Measurements from ENCODE around the gene ASL. TPM values are rescaled to one million over a fixed set of nuclear protein-coding genes. Genes with fewer than 3 reads are reported as not detected.
"Not testable (repeated sequence)": the region's sequence is repeated elsewhere in the genome, so short reads cannot be mapped to it uniquely, and the experiment has no call there.

Gene ASL
- total RNA-seq, 2 experiments from 2014 or later: 12.7 to 18.5 TPM

DNA sequence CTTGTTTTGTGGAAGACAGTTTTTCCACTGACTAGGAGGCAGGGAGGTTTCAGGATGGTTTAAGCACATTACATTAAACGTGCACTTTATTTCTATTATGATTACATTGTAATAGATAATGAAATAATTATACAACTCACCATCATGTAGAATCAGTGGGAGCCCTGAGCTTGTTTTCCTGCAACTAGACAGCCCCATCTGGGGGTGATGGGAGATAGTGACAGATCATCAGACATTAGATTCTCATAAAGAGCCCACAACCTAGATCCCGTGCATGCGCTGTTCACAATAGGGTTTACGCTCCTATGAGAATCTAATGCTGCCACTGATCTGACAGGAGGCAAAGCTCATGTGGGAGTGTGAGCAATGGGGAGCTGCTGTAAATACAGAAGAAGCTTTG is 25.7 kb upstream of the ASL start:
- H3K36me3 Mint-ChIP-seq (ENCODE audit: low read depth); intact Hi-C loops (cut with DNase I, micrococcal nuclease); H3K4me3 Mint-ChIP-seq; H3K9me3 Mint-ChIP-seq (ENCODE audit: low read depth); H3K27ac Mint-ChIP-seq; H3K4me1 Mint-ChIP-seq; H3K27me3 Mint-ChIP-seq; ATAC-seq; DNase-seq; CTCF ChIA-PET; POLR2A ChIA-PET: not testable (repeated sequence)

DNA sequence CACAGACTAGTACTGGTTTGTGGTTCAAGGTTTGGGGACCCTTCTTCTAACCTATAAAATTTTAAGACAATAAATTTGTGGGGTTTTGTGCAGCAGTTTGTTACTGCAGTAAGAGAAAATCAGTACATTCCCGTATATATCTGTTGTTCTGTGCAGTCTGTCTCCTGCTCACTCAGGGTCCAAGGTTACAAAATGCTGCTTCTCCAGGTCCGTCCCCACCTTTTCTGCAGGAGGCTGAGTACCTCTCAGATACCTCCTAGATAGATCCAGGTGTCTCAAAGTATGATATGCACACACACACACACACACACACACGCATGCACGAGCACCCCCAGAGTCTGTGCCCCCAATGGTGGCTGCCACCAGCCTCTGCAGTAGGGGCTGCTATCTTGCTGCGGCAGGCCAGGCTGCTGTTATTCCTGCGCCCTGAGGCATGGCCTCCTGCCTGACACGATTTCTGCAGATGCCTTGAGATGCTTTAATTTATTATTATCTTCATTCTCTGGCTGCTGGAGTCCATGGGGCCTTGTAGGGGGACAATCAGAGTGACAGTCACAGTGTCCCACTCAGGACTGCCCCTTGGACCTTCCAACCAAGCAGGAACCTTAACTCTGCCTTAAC is 25.2 kb upstream of the ASL start:
- no peak for ATAC-seq
- POLR2A ChIA-PET: no interaction called here
- H3K9me3 Mint-ChIP-seq (ENCODE audit: low read depth): no peaks in the 10 kb centered on the region

DNA sequence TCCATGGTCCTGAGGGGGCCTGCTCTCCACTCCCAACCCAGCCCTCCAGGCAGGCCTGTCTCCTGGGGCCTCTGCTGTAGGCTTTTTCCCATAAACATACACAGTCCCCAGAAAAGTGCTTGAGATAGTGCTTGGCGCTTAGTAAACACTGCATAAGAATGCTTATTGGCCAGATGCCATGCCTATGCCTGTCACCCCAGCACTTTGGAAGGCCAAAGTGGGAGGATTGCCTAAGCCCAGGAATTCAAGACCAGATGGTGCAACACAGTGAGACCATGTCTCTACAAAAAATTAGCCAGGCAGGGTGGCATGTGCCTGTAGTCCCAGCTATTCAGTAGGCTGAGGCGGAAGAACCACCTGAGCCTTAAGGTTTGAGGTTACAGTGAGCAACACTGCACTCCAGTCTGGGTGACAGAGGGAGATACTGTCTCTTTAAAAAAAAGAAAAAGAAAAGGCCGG is 24.6 kb upstream of the ASL start:
- POLR2A ChIA-PET: no interaction called here

More for the DNA sequence above, 25.2 kb upstream of the ASL start:
- CTCF ChIA-PET: no interaction called here
- DNase-seq: no peak
- Mint-ChIP-seq H3K36me3 (ENCODE audit: low read depth) (no peaks in the 10 kb centered on the region), H3K27me3 (peaks cover 2% of the 10 kb centered on the region), H3K4me3 (no peak overlapping the region), H3K27ac (no peak overlapping the region), H3K4me1 (peaks cover 2% of the 10 kb centered on the region)
- intact Hi-C loops (cut with DNase I, micrococcal nuclease): no loop called here

DNA sequence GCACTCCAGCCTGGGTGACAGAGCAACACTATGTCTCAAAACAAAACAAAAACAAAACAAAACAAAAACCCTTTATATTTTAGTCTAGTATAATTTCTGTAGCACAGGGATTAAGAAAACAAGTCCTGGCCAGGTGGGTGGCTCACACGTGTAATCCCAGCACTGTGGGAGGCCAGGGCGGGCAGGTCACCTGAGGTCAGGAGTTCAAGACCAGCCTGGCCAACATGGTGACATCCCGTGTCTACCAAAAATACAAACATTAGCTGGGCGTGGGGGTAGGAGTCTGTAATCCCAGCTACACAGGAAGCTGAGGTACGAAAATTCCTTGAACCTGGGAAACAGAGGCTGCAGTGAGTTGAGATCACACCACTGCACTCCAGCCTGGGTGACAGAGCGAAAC is 23.2 kb upstream of the ASL start:
- Mint-ChIP-seq H3K27me3 (no peaks in the 10 kb centered on the region), H3K4me1 (peaks cover 4% of the 10 kb centered on the region), H3K4me3 (no peak overlapping the region), H3K9me3 (ENCODE audit: low read depth) (no peaks in the 10 kb centered on the region), H3K27ac (no peak overlapping the region), H3K36me3 (ENCODE audit: low read depth) (no peaks in the 10 kb centered on the region)
- ATAC-seq (no peak), DNase-seq (no peak)
- intact Hi-C loops (cut with DNase I, micrococcal nuclease): no loop called here
- ChIA-PET POLR2A (no interaction called here), CTCF (no interaction called here)

More for the DNA sequence above, 24.6 kb upstream of the ASL start:
- Mint-ChIP-seq H3K4me1 (peaks cover 4% of the 10 kb centered on the region), H3K36me3 (ENCODE audit: low read depth) (no peaks in the 10 kb centered on the region), H3K9me3 (ENCODE audit: low read depth) (no peaks in the 10 kb centered on the region), H3K27ac (no peak overlapping the region), H3K27me3 (no peaks in the 10 kb centered on the region), H3K4me3 (no peak overlapping the region)
- CTCF ChIA-PET: interaction anchor here (0.9 kb wide), 1 partner anchor 63 kb away, joined by 3 read pairs; no protein-coding TSS in a partner anchor
- intact Hi-C loops (cut with DNase I, micrococcal nuclease): no loop called here
- DNase-seq (no peak), ATAC-seq (no peak)

DNA sequence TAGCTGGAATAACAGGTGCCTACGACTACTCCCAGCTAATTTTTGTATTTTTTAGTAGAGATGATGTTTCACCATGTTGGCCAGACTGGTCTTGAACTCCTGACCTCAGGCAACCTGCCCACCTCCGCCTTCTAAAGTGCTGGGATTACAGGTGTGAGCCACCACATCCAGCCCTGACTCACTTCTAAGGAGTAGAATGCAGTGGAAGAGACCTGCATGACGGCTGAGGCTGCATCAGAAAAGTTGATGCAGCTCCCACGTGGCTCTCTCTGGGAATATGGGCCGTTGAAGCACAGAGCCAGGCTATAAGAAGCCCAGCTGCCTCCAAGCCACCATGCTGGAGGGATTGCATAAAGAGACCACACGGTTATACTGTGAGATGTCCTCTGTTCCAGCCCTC is 21.6 kb upstream of the ASL start:
- DNase-seq (no peak), ATAC-seq (no peak)
- H3K36me3 Mint-ChIP-seq (ENCODE audit: low read depth): no peaks in the 10 kb centered on the region
- no peaks in the 10 kb centered on the region for H3K9me3 Mint-ChIP-seq (ENCODE audit: low read depth)
- intact Hi-C loops (cut with DNase I, micrococcal nuclease): no loop called here
- ChIA-PET CTCF (no interaction called here), POLR2A (interaction anchor here (0.6 kb wide), 1 partner anchor 911 kb away, joined by 13 read pairs; no protein-coding TSS in a partner anchor)
- H3K27me3 Mint-ChIP-seq: no peaks in the 10 kb centered on the region
- H3K4me3 Mint-ChIP-seq: no peak overlapping the region
- peaks cover 4% of the 10 kb centered on the region for H3K4me1 Mint-ChIP-seq
- H3K27ac Mint-ChIP-seq: no peak overlapping the region

DNA sequence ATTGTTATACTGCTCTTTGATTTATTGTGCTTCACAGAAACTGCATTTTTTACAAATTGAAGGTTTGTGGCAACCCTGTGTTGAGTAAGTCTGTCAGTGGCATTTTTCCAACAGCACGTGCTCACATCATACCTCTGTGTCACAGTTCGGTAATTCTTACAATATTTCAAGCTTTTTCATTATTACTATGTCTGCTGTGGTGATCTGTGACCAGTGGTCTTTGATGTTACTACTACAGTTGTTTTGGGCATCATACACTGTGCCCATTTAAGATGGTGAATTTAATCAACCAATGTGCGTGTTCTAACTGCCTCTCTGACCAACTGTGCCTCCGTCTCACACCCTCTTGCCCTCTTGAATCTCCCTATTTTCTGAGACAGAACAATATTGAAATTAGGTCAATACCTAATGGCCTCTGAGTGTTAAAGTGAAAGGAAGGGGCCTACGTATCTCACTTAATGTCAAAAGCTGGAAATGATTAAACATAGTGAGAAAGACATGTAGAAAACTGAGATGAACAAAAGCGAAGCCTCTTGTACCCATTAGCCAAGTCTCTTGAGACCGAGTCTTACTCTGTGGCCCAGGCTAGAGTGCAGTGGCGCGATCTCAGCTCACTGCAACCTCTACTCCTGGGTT is 20.2 kb upstream of the ASL start:
- no peaks in the 10 kb centered on the region for H3K27me3 Mint-ChIP-seq
- H3K4me1 Mint-ChIP-seq: peaks cover 4% of the 10 kb centered on the region
- CTCF ChIA-PET: no interaction called here
- H3K27ac Mint-ChIP-seq: no peak overlapping the region
- no peak overlapping the region for H3K4me3 Mint-ChIP-seq
- no peaks in the 10 kb centered on the region for H3K36me3 Mint-ChIP-seq (ENCODE audit: low read depth)
- ATAC-seq (peak; percentile 53), DNase-seq (no peak)
- no peaks in the 10 kb centered on the region for H3K9me3 Mint-ChIP-seq (ENCODE audit: low read depth)
- POLR2A ChIA-PET: no interaction called here
- intact Hi-C loops (cut with DNase I, micrococcal nuclease): no loop called here

DNA sequence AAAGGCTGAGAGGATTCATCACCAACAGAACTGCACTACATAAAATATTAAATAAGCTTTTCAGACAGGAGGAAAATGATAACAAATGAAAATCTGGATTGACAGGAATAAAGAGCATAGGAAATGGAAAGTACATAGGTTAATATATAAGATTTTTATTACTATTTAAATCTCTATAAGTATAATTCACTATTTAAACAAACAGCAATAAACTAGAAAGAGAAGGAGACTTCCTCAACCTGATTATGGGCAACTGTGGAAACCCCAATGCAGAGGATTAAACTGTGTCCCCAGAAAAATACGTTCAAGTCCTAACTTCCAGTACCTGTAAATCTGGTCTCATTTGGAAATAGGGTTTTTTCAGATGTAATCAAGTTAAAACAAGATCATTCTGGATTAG is 14.8 kb upstream of the ASL start:
- POLR2A ChIA-PET: no interaction called here

DNA sequence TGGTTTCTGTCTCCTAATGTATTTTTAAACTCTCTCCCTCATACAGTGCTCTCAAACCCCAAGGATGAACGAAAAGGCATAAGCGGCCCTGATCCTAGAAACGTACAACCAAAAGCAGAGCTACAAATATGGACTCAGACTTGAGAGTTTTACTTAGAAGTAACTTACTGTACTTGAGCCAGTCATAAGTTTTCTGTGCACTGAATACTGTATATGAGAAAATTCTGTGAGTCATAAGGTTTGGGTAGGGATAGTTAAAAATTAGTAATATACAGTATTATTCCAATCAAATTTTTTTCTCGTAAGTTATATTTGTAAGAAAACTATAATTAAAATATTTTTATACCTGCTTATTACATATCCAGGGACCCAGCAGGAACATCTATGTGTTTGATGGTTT is 5.9 kb upstream of the ASL start:
- Mint-ChIP-seq H3K27ac (no peak overlapping the region), H3K4me3 (no peak overlapping the region), H3K9me3 (ENCODE audit: low read depth) (no peaks in the 10 kb centered on the region), H3K36me3 (ENCODE audit: low read depth) (no peaks in the 10 kb centered on the region), H3K4me1 (no peaks in the 10 kb centered on the region), H3K27me3 (no peaks in the 10 kb centered on the region)
- intact Hi-C loops (cut with DNase I, micrococcal nuclease): no loop called here
- ATAC-seq (no peak), DNase-seq (no peak)
- POLR2A ChIA-PET: interaction anchor here (0.6 kb wide), 1 partner anchor 96 kb away, joined by 3 read pairs; no protein-coding TSS in a partner anchor
- CTCF ChIA-PET: interaction anchor here (1.0 kb wide), 1 partner anchor 46 kb away, joined by 3 read pairs; no protein-coding TSS in a partner anchor

More for the DNA sequence above, 14.8 kb upstream of the ASL start:
- ATAC-seq: no peak
- CTCF ChIA-PET: no interaction called here
- no peak overlapping the region for H3K4me3 Mint-ChIP-seq
- no peak overlapping the region for H3K27ac Mint-ChIP-seq
- no peaks in the 10 kb centered on the region for H3K27me3 Mint-ChIP-seq
- no peaks in the 10 kb centered on the region for H3K4me1 Mint-ChIP-seq
- DNase-seq: no peak
- H3K36me3 Mint-ChIP-seq (ENCODE audit: low read depth): no peaks in the 10 kb centered on the region
- intact Hi-C loops (cut with DNase I, micrococcal nuclease): no loop called here
- peaks cover 2% of the 10 kb centered on the region for H3K9me3 Mint-ChIP-seq (ENCODE audit: low read depth)

DNA sequence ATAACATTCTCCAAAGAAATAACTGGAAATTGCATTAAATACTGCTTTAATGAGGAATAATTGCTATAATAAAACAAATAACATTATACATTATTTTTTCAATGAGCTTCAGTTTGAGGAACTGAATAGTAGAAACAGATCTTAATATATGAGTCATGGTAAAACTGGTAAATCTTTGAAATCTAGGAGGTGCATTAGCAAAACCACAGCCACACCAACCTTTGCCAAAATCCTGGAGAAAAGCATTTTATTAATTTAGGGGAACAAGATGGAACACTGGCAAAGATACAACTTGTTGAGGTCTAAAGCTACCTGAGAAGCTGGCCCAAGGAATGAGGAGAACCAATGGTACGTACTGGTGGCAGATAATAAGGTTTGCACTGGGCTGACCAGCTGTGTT is 5.4 kb upstream of the ASL start:
- Mint-ChIP-seq H3K27ac (no peak overlapping the region), H3K36me3 (ENCODE audit: low read depth) (no peaks in the 10 kb centered on the region), H3K27me3 (no peaks in the 10 kb centered on the region), H3K4me3 (no peak overlapping the region), H3K9me3 (ENCODE audit: low read depth) (no peaks in the 10 kb centered on the region), H3K4me1 (peaks cover under 1% of the 10 kb centered on the region)
- DNase-seq (no peak), ATAC-seq (no peak)
- intact Hi-C loops (cut with DNase I, micrococcal nuclease): no loop called here
- POLR2A ChIA-PET: interaction anchor here (0.6 kb wide), 1 partner anchor 96 kb away, joined by 3 read pairs; no protein-coding TSS in a partner anchor
- CTCF ChIA-PET: interaction anchor here (1.0 kb wide), 1 partner anchor 46 kb away, joined by 3 read pairs; no protein-coding TSS in a partner anchor

DNA sequence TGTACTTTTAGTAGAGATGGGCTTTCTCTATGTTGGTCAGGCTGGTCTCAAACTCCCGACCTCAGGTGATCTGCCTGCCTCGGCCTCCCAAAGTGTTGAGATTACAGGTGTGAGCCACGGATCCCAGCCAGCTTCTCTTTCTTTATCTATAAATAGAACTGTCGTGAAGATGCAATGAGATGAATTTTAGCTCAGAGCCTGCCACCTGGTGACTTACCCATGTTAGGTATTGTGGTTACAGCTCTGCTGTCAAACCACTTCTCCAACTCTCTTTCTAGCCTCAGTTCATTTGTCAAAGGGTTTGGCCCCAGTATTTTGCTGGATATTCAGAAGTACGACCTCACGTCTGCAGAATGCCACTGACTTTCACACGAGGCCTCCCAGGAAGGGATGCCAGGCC is 3.4 kb upstream of the ASL start:
- CTCF ChIA-PET: interaction anchor here (0.6 to 1.3 kb wide), 2 partner anchors 12 to 609 kb away, joined by 3 read pairs; no protein-coding TSS in a partner anchor
- POLR2A ChIA-PET, H3K4me3 Mint-ChIP-seq: not testable (repeated sequence)

DNA sequence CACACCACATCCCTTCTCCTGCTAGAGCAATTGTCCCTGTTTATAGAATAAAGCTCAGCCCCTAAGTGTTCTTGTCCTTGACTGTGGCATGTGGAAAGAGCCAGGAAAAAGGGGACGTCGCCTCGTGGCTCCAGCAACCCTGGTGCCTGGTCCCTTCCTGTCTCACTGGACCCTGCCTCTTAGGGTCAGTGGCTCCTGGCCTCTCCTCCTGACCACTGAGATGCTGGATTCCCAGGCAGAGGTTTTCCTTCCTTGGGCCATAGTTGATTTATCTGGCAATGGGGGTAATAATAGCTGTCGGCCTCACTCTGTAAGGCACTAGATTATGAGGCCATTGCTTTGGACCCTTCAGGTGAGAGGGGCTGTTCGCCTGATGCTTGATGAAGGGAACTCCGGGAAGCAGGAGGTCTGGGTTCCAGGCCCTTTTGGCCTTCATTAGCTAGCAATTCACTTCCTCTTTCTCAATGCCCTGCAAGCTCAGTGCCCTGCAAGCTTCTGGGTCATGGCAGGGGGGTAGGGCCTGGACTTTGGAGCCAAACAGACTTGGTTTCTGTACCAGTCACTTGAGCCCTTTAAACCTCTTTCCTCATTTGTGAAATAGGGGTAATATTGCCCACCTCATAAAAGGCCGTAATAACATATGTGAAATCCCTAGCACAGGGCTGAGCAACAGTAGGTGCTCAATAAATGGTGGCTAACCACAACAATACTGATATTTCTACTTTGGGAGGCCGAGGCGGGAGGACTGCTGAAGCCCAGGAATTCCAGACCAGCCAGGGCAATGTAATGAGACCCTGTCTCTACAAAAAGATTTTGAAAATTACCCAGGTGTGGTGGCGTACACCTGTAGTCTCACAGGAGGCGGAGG is 1.1 kb downstream of the ASL start:
- Mint-ChIP-seq H3K27ac (no peak overlapping the region), H3K27me3 (no peaks in the 10 kb centered on the region), H3K4me3 (peak overlapping the region; percentile 63), H3K36me3 (ENCODE audit: low read depth) (no peaks in the 10 kb centered on the region), H3K9me3 (ENCODE audit: low read depth) (no peaks in the 10 kb centered on the region), H3K4me1 (peaks cover 15% of the 10 kb centered on the region)
- POLR2A ChIA-PET: no interaction called here
- intact Hi-C loops (cut with DNase I, micrococcal nuclease): loop anchor here (5.0 kb wide), 2 partner anchors 94 to 921 kb away; partner anchors contain the start of genes GUSB (in 1 of the 2), SBDS (in 1 of the 2) and TYW1 (in 1 of the 2)
- DNase-seq (no peak), ATAC-seq (no peak)
- CTCF ChIA-PET: interaction anchor here (0.8 kb wide), 1 partner anchor 10 kb away, joined by 3 read pairs; no protein-coding TSS in a partner anchor

More for the DNA sequence above, 3.4 kb upstream of the ASL start:
- H3K4me1 Mint-ChIP-seq: peaks cover 13% of the 10 kb centered on the region
- intact Hi-C loops (cut with DNase I, micrococcal nuclease); ATAC-seq; H3K27me3 Mint-ChIP-seq; H3K9me3 Mint-ChIP-seq (ENCODE audit: low read depth); H3K27ac Mint-ChIP-seq; DNase-seq; H3K36me3 Mint-ChIP-seq (ENCODE audit: low read depth): not testable (repeated sequence)
